GM19467 (cell line): ENCODE measurements around the gene ICAM4.

ENCODE experiments used
- ATAC-seq: cut with Tn5 transposase; IDR thresholded peaks from one replicate; pipeline ENCODE4 v1.9.1; 2021; ENCODE audit warnings: mild to moderate bottlenecking, moderate library complexity; ENCODE audit not compliant: unreplicated experiment

The ICAM4 gene

DNA sequence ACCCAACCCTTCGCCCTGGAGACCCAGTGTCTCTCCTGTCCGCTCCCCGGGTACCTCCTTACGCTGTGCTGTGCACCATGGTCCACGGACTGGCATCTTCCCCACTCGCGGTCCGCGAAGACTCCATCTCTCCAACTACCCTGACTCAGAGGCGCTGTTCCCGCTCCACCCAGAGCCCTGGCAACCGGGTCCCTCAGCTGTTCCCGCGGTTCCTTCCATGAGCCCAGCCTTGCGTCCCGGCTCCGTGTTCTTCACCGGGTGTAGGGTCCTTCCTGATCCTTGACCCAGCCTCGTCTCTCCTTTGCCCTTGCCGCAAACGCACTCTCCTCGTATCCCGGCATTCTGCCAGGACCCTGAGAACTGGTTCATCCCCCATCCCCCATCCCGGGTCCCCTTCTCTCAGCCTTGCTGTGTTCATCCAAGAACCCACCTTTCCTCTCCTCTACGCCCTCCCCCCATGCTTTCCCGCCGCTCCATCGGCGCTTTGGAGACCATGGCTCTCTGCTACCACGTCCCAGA lies 3.7 kb downstream of the ICAM4 start:
- ATAC-seq, result no peak

DNA sequence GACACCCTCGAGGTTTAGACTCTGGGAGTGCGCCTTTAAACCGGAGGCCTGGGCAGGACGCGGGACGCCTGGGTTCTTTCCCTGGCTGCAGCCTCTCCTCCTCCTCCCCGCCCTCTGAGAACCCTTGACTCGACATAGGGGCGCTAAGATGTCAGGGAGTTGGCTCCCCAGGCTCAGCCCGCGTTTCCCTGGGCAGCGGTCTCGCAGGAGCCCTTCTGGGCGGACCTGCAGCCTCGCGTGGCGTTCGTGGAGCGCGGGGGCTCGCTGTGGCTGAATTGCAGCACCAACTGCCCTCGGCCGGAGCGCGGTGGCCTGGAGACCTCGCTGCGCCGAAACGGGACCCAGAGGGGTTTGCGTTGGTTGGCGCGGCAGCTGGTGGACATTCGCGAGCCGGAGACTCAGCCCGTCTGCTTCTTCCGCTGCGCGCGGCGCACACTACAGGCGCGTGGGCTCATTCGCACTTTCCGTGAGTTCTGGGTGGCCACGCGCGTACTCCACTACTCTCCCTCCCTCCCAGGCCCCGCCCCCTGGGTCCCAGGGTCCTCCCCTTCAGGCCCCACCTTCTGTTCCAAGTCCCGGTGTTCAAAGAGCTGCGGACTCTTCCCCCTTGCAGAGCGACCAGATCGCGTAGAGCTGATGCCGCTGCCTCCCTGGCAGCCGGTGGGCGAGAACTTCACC lies 4.3 kb downstream of the ICAM4 start:
- no peak for ATAC-seq

DNA sequence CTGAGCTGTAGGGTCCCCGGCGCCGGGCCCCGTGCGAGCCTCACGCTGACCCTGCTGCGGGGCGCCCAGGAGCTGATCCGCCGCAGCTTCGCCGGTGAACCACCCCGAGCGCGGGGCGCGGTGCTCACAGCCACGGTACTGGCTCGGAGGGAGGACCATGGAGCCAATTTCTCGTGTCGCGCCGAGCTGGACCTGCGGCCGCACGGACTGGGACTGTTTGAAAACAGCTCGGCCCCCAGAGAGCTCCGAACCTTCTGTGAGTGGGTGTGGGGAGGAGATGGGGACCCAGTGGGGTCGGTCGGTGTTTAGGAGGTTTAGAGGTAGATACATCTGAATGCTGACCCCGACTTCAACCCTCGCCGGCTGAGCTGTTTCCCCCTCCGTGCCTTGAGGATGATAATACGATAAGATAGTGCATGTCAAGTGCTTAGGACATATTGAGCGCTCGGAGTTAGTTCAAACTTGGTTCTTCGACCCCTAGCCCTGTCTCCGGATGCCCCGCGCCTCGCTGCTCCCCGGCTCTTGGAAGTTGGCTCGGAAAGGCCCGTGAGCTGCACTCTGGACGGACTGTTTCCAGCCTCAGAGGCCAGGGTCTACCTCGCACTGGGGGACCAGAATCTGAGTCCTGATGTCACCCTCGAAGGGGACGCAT lies 4.9 kb downstream of the ICAM4 start:
- ATAC-seq, result no peak

DNA sequence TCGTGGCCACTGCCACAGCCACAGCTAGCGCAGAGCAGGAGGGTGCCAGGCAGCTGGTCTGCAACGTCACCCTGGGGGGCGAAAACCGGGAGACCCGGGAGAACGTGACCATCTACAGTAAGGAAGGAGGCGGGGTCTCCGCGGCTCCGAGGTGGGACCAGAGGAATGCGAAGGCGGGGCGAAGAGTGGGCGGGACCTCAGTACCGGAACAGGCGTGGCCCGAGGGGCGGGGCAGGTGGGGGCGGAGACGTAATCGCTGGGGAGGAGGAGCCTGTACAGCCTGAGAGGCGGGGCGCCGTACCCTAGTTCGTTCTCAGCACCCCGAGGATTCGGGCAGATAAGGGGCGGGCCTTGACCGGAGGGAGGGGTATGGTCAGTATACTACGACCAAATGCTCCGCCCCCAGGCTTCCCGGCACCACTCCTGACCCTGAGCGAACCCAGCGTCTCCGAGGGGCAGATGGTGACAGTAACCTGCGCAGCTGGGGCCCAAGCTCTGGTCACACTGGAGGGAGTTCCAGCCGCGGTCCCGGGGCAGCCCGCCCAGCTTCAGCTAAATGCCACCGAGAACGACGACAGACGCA lies 5.5 kb downstream of the ICAM4 start:
- no peak for ATAC-seq

DNA sequence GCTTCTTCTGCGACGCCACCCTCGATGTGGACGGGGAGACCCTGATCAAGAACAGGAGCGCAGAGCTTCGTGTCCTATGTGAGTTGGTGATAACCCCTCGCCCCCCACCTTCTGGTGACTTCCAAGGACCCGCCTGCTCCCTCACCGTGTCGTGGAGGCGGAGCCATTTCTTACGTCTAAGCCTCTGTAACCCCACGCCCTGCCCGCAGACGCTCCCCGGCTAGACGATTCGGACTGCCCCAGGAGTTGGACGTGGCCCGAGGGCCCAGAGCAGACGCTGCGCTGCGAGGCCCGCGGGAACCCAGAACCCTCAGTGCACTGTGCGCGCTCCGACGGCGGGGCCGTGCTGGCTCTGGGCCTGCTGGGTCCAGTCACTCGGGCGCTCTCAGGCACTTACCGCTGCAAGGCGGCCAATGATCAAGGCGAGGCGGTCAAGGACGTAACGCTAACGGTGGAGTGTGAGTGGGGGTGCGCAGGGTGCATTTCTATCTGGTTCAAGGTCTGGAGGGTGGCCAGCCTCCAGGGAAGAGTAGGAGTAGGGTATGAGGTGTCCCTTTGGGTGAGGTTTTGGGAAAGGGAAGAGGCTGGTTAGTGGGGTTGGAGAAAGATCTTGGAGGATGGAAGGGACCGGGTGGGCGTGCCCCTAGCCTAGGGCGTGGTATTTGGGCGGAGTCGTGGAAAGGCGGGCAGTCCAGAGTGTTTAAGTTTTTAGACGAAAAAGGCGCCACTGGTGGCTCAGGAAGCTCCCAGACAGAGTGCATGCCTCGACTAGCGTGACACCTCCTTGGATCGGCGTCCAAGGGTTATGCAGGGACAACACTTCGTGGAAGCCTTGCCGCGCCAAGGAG lies 6.3 kb downstream of the ICAM4 start:
- ATAC-seq, result no peak

DNA sequence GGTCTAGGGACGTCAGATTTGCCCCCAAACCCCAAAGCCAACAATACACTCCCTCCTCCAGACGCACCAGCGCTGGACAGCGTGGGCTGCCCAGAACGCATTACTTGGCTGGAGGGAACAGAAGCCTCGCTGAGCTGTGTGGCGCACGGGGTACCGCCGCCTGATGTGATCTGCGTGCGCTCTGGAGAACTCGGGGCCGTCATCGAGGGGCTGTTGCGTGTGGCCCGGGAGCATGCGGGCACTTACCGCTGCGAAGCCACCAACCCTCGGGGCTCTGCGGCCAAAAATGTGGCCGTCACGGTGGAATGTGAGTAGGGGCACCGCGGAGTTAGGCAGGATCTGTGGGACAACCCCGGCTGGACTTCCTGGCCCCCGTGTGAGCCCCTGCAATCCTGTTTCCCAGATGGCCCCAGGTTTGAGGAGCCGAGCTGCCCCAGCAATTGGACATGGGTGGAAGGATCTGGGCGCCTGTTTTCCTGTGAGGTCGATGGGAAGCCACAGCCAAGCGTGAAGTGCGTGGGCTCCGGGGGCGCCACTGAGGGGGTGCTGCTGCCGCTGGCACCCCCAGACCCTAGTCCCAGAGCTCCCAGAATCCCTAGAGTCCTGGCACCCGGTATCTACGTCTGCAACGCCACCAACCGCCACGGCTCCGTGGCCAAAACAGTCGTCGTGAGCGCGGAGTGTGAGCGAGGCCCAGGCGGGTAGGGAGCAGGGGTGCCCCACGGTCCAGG lies 7.0 kb downstream of the ICAM4 start:
- no peak for ATAC-seq

DNA sequence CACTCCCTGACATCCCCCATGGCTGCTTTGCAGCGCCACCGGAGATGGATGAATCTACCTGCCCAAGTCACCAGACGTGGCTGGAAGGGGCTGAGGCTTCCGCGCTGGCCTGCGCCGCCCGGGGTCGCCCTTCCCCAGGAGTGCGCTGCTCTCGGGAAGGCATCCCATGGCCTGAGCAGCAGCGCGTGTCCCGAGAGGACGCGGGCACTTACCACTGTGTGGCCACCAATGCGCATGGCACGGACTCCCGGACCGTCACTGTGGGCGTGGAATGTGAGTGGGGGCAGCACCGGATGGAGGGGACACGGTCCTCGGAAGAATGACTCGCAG lies 7.6 kb downstream of the ICAM4 start:
- no peak for ATAC-seq

DNA sequence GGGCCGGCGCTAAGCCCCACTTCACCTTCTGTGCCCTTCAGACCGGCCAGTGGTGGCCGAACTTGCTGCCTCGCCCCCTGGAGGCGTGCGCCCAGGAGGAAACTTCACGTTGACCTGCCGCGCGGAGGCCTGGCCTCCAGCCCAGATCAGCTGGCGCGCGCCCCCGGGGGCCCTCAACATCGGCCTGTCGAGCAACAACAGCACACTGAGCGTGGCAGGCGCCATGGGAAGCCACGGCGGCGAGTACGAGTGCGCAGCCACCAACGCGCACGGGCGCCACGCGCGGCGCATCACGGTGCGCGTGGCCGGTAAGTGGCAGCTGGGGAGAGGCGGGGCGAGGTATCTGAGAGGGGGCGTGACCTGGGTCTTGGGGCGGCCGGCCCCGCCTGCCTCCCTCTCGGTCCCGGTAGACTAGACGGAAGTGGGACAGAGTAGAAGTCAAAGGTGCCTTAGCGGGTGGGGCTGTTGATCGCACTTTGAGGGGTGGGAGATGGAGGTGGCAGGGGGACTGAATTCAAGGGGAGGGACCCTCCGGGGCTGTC lies 8.6 kb downstream of the ICAM4 start:
- no peak for ATAC-seq

DNA sequence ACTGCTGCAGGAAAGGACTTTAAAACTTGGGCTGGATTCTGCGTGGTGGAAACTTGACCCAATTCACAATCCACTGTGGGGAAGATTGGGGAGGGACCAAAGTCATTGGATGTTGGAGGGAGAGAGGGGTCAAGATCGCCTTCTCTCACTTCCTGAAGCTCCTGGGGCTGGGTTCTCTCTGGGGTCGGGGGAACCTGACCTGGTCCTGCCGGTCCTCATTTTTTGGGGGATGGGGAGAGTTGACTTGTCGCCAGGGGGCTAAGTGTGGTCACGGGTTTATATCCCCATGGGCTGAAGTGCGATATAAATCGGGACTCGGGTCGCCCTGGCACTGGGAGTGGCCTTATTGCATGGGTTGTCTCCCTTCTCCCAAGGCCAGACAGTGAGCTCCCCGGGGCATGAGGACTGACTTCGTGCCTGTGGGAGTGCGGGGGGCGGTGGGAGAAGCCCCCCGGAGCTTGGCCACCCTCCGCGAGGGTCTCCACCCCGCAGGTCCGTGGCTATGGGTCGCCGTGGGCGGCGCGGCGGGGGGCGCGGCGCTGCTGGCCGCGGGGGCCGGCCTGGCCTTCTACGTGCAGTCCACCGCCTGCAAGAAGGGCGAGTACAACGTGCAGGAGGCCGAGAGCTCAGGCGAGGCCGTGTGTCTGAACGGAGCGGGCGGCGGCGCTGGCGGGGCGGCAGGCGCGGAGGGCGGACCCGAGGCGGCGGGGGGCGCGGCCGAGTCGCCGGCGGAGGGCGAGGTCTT lies 9.3 kb downstream of the ICAM4 start:
- no peak for ATAC-seq

DNA sequence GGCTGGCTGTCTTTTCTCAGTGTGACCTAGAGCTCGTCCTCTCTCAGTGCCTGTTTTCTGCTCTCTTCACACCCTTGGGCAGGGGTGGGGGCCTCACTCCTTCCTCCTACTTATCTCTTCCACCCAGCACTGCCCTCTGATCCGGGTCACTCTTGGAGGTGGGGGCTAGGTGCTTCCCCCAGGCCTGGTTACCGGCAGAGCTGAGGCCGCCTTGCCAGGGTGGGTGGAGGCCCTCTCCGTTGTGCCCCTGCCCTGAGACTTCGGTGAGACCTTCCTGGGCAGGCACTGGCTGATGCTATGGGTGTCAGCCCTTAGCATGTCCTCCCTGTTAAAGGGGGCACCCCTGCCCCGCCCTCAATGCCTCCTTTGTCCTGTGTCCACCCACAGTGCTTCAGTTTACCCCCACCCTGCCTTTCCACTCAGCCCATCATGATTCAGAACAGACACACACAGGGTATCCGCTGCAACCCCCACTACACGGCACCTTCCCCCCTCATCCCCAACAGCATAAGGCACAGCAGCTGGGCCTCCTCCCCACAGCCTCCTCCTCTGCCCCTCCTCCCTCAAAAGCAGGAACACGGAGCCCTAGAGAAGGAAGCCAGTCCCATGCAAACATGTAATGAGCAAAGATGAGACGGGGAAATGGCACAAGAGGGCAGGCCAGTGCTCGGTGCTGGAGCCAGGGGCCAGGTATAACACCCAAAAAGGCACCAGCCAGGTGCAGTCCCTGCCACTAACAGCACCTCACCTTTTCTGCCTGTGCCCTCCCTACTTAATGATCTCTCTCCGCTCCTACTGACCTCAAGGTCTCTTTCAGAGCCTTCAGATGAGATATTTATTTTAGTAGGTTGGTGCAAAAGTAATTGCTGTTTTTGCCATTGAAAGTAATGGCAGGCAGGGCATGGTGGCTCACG lies 13.0 kb downstream of the ICAM4 start:
- ATAC-seq, result no peak

DNA sequence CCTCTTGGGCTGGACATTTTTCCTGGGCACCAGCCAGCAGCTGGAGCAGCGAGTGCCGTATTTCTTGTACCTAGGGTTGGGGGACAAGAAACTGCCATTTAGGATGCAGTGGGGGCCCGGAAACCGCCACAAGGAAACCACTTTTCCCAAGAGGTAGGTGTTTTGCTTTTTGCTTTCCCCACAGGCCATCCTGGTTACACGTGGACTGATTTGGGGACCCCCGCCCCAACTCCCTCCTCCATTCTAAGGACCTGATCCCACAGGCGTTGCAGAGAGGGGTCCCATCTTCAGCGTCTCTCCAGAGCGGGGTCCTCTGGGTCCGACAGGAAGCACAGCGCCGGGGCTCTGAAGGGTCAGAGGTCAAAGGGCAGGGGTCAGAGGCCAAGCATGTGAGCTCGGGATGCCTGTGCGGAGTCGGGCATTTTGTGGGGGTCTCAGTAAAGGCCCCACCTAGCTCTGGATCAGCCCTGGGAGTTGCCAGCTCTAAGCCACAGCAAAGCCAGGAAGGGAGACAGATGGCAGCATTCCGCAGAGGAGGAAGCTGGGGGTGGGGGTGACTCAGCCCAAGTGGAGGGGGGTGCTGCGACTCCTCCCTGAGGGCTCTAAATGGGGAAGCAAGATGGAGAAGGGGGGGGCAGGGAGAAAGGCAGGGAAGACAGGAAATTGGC lies 18.5 kb downstream of the ICAM4 start:
- no peak for ATAC-seq

DNA sequence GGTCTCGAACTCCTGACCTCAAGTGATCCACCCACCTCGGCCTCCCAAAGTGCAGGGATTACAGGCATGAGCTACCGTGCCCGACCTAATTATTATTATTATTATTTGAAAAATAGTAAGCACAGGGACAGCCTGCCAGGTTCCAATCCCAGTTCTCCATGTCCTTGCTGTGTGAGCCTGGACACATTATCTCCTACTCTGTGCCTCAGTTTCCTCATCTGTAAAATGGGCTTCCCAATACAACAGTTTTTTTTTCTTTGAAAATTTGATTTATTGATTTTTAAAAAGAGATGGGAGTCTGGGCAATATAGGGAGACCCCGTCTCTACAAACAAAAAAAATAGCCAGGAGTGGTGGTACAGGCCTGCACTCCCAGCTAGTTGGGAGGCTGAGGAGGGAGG lies 19.6 kb downstream of the ICAM4 start:
- ATAC-seq, result no peak

DNA sequence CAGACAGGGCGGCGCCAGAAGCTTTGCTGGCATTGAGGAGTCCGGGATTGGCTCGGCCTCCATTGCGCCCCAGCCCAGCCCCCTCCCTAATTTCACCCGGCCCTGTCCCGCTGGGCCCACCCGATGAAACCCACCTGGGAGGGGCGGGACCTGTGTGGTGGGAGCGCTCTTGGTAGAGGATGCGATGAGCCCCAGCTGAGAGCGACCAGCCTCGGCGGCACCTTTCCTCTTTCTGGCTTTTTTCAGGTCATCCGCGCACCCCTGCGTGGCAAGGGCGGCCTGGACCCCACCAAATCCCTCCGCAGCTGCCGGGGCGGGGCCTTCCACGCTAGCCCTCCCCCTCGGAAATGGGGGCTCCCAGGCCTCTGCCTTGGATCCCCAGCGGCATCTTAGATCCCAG lies 22.7 kb downstream of the ICAM4 start, which contains the start of gene ZGLP1:
Gene ZGLP1 (minus strand): TSS at position 393 of the 400 bp plus-strand sequence.
- no peak for ATAC-seq

DNA sequence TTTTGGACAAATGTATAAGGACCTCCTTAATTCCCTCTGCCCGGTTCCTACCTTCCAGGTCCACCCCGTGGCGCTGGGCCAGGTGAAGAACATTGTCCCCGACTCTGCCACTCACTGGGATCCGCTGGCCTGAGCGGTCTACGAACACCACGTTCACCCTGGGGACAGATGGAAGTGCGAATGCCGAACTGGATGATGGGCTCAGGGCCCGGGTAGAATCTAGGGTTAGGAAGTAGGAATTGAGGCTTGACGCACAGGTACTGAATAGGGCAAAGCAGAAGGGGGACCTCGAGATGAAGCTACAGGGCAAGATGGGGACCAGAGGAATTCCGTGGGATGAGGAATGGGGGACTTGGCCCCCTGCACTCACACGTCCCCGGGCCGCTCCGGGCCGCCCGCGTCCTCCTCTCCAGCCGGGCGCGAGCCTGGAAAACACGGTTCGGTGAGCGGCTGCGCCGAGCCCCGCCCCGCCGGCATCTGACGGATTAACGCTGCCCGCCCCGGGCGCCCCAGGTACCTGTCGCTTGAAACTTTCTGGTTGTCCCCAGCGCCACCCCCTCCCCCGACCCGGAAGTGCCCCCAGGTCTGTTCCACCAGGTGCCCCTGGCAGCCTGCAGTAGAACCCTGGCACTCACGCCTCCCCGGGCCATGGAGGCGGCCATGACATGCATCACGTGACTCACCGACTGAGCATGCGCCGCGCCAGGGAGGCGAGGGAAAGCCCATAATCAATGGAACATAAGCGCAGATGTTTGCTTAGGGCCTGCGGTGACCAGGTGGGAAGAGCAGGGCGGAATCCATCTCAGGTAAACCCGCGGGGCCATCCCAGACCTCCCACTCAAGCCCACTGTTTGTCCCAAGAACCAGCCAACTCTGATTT lies 28.8 kb downstream of the ICAM4 start, which contains the start of gene FDX2:
Gene FDX2 (minus strand): TSS at position 681 of the 880 bp plus-strand sequence. CDS start 19 bp downstream, at position 662.
- peak; percentile 64 for ATAC-seq

DNA sequence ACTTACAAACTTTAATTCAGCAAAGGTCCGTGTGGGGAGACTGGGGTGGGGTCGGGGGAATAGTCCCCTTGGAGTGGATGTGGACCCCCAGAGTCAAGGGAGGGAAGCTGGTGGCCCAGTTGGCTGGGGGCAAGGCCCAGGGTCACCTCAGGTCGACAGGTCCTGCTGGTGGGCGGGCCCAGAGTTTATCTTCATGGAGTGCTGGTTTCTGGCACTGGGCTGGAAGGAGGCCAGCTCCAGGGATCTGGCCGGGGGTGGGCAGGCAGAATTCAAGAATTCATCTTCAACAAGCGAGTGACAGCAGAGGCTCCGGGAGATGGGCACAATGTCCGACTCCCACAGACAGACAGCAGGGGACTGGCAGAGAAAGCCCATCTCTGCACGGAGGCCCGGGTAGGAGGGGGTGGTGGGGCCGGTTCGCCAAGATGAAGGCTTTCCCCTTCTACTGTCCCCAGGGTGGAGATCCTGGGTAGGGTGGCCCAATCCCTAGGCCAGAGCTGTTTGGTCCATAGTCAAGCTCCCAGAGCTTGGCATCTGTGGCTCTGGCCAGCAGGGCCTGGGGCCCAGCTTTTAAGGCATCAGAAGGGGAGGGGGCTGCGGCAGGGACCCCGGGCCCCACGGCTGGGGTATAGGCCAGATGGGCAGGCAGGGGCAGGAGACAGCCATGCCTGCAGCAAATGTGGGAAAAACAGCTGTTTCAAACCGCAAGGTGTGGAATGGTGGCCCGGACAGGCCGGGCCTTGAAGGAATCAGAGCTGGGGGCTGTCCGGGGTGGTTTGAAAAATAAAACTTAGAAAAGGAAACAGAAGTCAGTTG lies 29.7 kb downstream of the ICAM4 start:
- no peak for ATAC-seq
